ENCODE measurements around the gene GOLPH3L. TPM values are rescaled to one million over a fixed set of nuclear protein-coding genes. Genes with fewer than 3 reads are reported as not detected.

The GOLPH3L gene
- polyA plus RNA-seq, 2 of the 4 experiments (the other 2 are of a cell fraction): 32.3 to 41.8 TPM

DNA sequence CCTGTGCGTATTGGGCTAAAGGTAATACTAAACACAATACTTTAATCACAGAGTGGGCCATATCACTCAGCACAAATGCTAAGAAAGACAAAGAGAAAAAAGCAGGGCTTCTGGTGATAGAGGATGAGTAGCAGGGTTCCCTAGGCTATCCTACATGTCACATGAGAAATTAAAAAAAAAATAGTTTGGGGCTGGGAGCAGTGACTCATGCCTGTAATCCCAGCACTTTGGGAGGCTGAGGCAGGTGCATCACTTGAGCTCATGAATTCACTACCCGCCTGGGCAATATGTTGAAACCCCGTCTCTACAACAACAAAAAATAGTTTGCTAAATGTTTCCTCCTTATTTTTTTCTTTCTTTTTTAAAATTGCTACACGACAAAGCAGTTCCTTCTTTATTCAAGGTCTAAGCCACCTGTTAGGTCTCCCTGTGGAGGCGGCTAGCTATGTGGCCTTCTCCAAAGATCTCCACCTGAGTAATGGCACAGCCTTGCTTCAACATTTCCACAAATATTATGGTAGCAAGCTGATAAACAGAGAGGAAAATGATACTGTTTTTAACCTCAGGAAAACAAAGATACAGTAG is 69.0 kb downstream of the GOLPH3L start:
- peak overlapping the region in 1 of 2 experiments; percentile 95; a peak in 4 of 6 replicates for H3K27ac ChIP-seq
- H3K4me1 ChIP-seq: peaks cover 13% of the 10 kb centered on the region; the same call in 2 of the 3 replicates
- H3K9me3 ChIP-seq: no peaks in the 10 kb centered on the region
- ATAC-seq: no peak
- ChIA-PET POLR2A (interaction anchor here (0.6 to 2.8 kb wide), 2 partner anchors 16 to 49 kb away, joined by 3 to 53 read pairs; partner anchors contain the start of gene MCL1), CTCF (interaction anchor here (0.5 to 15.3 kb wide), 8 partner anchors 8 to 185 kb away, joined by 3 to 210 read pairs (median 4); partner anchors contain the start of gene MCL1)
- WGBS (ENCODE audit: missing lambda C conversion rate): 78% methylated on average over 5 of the region's 5 CpGs
- TF ChIP-seq ELK1 (IDR thresholded peaks at IDR 0.05; ENCODE audit: low read depth, low read length) (no peak), KDM1A (IDR thresholded peaks at IDR 0.05; ENCODE audit: low read depth) (no peak), MAFK (IDR thresholded peaks at IDR 0.05; ENCODE audit: partially characterized antibody) (no peak), HMGXB4 (CRISPR knock-in tag; IDR thresholded peaks at IDR 0.05; ENCODE audit: borderline replicate concordance) (no peak), MYC (IDR thresholded peaks at IDR 0.05; ENCODE audit: borderline replicate concordance, low read length) (no peak), FOXS1 (CRISPR knock-in tag; IDR thresholded peaks at IDR 0.05) (no peak), CBX8 (IDR thresholded peaks at IDR 0.05) (no peak), RNF2 (IDR thresholded peaks at IDR 0.05; ENCODE audit: borderline replicate concordance, low read depth) (no peak), RCOR1 (IDR thresholded peaks at IDR 0.05; ENCODE audit: low read depth, low read length) (no peak), POLR2A (IDR thresholded peaks at IDR 0.05; ENCODE audit: low read length) (no peak), NFE2L2 (conservative IDR thresholded peaks at IDR 0.05; ENCODE audit: low read length) (no peak), BHLHE40 (IDR thresholded peaks at IDR 0.05; ENCODE audit: low read depth, low read length) (no peak), CHD4 (IDR thresholded peaks at IDR 0.05; ENCODE audit: borderline replicate concordance) (no peak), RARB (CRISPR knock-in tag; IDR thresholded peaks at IDR 0.05) (no peak), EP300 (IDR thresholded peaks at IDR 0.05) (no peak), MAZ (IDR thresholded peaks at IDR 0.05; ENCODE audit: borderline replicate concordance, low read depth, low read length) (no peak)
- TF ChIP-seq, protein P1, sequence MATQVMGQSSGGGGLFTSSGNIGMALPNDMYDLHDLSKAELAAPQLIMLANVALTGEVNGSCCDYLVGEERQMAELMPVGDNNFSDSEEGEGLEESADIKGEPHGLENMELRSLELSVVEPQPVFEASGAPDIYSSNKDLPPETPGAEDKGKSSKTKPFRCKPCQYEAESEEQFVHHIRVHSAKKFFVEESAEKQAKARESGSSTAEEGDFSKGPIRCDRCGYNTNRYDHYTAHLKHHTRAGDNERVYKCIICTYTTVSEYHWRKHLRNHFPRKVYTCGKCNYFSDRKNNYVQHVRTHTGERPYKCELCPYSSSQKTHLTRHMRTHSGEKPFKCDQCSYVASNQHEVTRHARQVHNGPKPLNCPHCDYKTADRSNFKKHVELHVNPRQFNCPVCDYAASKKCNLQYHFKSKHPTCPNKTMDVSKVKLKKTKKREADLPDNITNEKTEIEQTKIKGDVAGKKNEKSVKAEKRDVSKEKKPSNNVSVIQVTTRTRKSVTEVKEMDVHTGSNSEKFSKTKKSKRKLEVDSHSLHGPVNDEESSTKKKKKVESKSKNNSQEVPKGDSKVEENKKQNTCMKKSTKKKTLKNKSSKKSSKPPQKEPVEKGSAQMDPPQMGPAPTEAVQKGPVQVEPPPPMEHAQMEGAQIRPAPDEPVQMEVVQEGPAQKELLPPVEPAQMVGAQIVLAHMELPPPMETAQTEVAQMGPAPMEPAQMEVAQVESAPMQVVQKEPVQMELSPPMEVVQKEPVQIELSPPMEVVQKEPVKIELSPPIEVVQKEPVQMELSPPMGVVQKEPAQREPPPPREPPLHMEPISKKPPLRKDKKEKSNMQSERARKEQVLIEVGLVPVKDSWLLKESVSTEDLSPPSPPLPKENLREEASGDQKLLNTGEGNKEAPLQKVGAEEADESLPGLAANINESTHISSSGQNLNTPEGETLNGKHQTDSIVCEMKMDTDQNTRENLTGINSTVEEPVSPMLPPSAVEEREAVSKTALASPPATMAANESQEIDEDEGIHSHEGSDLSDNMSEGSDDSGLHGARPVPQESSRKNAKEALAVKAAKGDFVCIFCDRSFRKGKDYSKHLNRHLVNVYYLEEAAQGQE (IDR thresholded peaks at IDR 0.05): no peak
- TF ChIP-seq, protein P2, sequence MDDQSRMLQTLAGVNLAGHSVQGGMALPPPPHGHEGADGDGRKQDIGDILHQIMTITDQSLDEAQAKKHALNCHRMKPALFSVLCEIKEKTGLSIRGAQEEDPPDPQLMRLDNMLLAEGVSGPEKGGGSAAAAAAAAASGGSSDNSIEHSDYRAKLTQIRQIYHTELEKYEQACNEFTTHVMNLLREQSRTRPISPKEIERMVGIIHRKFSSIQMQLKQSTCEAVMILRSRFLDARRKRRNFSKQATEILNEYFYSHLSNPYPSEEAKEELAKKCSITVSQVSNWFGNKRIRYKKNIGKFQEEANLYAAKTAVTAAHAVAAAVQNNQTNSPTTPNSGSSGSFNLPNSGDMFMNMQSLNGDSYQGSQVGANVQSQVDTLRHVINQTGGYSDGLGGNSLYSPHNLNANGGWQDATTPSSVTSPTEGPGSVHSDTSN (IDR thresholded peaks at IDR 0.05): no peak
- TF ChIP-seq, protein P3, sequence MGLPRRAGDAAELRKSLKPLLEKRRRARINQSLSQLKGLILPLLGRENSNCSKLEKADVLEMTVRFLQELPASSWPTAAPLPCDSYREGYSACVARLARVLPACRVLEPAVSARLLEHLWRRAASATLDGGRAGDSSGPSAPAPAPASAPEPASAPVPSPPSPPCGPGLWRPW (IDR thresholded peaks at IDR 0.05): no peak
- no peak for FAIRE-seq
- no peak for DNase-seq (ENCODE audit: low read depth in 1 of 2, low spot score in 1 of 2)
- H3K4me2 ChIP-seq: peak overlapping the region; percentile 73
- peak overlapping the region; percentile 62 for H3K4me3 ChIP-seq

Data from A549 (cell line).